ENCODE data around the gene SOHLH1.
"Not testable (repeated sequence)": the region's sequence is repeated elsewhere in the genome, so short reads cannot be mapped to it uniquely, and the experiment has no call there.

Gene SOHLH1

DNA sequence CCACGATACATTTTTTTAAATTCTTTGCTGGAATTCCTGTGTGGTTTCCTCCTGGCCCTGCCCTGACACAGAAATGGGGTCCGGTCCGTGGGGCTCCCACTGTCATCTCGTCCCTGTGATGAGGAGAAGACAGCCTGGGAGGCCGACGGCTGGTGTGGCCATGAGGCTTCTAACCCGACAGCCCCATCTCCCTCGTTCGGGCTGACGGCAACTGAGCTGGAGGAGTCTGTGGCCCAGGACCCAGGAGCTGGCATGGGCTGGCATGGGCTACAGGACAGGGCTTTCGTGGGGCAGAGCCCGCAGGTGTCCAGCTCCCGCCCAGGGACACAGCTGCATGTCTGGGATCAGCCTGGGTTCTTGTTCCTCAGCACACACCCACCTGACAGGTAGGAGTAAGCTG, 22.4 kb downstream of the SOHLH1 start:
- no peak for DNase-seq

DNA sequence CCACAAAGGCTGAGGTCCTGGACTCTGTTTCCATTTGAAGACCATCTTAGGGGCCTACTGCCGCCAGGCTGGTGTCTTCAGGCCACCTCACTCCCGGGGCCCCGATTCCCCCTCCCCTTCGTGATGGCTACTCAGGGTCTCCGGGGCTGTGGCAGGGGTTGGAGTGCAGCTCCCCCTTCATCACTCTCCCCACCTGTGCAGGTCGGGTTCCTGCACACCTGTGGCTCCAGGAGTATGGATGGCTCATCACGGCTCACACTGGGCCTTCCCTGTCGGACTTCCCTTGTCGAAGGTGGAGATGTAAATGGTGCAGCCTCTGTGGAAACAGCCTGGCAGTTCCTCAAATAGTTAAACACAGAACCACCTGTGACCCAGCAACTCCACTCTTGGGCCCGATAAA, 24.3 kb downstream of the SOHLH1 start:
- DNase-seq: no peak

DNA sequence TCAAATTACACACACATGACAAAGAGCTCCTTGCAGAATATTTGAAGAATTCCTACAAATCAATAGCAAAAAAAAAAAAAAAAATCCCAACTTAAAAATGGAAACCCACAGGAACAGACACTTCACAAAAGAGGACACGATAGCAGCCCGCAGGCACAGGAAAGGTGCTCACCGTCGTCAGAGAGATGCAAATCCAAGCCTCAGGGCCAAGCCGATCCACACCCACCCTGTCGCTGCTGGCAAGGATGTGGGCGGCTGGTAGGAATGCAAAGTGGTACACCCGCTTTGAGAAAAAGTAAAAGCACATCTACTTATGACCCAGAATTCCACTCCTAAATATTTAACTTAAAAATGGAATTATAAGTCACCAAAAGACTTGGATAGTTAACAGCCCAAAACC, 25.3 kb downstream of the SOHLH1 start:
- DNase-seq: no peak

DNA sequence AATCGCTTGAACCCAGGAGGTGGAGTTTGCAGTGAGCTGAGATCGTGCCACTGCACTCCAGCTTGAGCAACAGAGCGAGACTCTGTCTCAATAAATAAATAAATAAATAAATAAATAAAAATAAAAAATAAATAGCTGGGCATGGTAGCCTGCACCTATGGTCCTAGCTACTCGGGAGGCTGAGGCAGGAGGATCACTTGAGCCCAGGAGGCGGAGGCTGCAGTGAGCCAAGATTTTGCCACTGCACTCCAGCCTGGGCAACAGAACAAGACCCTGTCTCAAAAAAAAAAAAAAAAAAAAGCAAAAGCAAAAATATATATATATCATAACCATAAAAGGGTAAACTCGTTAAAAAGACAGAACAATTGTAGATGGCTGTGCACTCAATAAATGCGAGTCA, 26.5 kb downstream of the SOHLH1 start:
- DNase-seq: not testable (repeated sequence)

DNA sequence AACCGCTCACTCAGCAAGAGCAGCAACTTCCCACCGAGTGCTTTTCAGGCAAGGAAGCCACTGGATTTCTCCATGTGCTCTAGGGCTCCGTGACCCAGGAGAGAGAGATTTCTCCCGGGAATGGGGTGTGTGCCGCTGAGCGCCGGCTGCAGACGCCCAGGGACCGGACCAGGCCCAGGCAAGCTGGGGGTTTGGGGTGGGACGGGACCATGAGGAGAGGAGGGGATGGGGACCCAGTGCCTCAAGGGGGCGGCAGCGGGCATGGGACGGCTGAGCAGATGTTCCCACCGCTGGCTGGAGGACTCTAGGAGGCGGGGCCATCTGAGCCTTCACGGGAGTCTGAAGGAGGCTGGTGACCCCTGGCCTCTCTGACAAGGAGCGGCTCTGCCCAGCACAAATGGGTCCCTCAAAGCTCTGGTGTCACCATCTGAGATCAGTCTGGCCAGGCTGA, 27.7 kb downstream of the SOHLH1 start:
- DNase-seq: no peak

DNA sequence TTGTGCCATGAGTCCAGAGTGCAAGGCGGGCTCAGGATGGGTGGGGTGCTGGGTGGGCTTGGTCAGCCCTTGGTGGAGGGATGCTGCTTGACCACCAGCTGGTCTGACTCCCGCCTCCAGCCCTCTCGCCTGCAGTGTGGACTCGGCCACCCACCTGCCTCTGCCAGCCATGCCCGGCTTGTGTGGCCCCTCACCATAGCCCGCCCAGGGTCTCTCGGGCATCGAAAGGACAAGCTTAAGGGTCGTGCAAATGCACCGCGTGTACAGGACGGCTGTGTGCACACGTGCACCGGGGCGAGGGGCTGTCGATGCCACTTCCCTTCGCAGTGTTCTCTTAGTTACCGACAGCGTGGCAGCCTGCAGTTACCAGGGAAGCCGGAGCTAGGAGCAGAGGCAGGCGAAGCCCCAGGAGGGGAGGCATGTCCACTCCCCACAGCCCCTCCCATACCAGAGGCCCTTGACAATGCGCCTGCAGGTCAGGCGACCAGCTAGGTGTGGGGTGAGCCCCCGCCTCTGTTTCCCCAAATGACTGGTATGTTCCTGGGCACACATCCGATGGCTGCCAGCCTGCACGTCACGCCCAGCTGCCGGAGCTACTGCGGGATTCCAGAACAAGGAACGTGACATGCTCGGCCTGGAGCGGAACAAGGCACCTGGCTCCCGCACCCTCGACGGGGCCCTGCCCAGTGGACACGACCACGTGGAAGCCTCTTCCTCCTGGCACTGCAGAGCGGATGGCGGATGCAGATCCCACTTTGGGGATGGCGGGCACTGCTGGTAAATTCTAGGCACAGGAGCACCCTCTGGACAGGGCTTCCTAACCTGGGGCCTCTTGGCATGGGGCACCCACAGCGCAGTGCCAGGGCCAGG, 28.3 kb downstream of the SOHLH1 start:
- DNase-seq: no peak

DNA sequence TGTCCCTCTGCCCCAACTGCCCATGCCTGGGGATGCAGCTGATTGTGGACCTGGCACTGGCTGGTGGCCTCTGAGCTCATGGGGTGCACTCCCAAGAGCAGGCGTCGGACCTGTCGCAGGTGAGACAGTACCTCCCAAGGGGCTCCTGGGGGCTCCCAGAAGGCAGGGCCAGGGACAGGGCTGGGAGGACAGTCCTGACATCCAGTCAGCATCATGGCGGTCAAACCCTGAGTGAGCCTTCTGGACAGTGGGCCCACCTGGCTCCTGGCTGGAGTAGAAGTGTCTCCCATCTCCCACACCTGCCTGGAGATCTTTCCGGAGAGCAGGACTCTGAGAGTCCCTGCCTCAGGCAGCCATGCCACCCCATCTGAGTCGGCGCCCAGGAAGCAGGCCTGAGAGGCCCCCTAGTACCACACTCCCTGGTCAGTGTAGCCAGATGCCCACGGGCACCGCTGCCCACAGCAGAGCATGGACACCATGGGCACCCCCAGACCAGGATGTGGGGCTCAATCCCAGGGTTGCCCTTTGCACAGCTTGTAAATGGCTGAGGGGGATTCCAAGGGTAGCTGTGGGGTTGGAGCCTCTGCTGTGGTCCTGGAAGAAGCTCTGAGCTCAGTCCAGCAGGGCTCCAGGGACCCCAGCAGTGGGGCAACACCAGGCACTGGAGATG, 29.5 kb downstream of the SOHLH1 start:
- DNase-seq: no peak

DNA sequence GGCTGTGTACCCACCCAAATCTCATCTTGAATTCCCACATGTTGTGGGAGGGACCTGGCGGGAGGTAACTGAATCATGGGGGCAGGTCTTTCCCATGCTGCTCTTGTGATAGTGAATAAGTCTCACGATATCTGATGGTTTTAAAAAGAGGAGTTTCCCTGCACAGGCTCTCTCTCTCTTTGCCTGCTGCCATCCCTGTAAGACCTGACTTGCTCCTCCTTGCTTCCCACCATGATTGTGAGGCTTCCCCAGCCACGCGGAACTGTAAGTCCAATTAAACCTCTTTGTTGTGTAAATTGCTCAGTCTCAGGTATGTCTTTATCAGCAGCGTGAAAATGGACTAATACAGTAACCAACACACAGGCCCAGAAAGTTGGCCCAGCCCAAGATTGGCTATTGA, 30.3 kb downstream of the SOHLH1 start:
- not testable (repeated sequence) for DNase-seq

DNA sequence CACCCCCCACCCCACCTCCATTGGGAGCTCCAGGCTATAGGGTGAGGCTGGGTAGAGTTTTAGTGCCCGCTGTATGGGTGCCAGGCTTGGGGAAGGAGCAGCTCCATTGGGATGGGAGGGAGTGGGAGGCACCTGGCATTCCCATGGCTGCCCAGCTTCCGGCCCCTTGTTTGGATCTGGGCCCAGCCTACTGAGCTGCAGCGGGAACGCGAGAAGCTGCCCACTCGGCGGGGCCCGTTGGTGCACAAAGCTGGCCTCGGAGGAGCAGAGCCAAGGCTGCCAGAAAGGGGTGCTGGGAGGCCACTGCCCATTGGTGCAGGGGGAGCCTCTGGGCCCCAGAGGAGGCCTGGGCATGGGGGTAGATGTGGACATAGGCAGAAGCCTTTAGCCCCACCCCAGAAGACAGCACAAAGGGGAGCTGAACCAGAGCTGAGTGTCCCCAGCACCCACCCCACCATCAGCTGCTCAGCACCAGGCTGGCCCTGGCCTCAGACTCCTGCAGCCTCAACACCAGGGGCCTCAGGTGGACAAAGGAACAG, 31.7 kb downstream of the SOHLH1 start:
- DNase-seq: no peak

DNA sequence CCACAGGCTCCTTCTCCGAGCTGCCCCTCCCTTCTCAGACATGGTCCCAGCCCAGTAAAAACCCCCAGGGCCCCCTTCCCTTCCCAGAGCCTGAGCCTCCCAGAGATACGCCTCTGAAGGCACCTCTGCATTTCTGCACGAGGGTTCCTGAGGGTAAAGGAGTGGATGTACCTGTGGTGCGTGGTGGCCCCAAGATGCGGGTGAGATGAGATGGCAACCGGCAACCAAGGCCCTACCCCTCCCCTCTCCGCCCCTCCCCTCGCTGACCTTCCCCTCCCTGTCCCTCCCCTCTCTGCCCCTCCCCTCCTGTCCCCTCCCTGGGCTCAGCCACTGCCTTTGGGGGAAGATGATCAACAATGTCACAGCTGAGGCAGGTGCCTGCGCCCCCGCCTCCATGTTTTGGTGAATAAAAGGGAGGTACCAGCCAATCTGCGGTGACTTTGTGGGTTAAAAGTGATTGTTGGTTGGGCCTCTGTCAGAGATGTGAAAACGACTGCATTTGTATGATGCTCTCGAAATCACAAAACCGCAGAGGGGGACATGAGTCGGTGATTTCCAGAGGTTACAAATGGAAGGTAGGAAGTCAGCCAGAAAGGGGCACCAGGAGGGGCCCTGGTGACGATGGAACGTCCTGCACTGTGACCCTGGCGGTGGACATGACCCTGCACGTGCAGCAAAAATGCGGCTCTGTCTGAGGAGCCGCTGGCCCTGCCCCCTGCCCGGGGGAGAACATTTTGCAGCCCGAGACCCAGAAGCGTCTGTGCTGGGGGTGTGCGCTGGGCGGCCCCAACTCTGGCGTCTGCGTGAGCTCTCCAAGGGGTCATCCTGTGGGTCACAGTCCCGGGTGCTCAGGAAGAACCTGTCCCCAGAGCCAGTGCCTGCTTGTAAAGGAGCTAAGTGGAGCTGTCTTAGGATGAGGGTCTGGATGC, 32.5 kb downstream of the SOHLH1 start:
- DNase-seq: no peak

DNA sequence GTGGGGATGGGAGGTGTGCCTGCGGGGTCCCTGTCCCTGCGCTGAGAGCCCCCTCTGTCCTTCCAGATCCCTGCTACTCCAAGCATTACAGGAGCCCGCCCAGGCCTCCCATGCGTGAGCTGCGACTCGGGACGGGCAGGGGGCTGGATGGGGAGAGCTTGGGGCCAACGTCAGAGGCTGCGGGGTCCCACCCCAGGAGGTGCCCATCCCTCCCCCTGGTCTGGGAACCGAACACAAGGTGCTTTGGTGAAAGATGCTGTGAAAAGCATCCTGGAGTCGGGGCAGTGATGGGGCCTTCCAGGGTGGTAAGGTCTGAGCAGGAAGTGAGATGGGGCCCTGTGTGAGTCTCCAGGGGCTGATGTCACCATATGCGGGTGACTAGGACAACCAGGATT, 33.5 kb downstream of the SOHLH1 start:
- DNase-seq: no peak

DNA sequence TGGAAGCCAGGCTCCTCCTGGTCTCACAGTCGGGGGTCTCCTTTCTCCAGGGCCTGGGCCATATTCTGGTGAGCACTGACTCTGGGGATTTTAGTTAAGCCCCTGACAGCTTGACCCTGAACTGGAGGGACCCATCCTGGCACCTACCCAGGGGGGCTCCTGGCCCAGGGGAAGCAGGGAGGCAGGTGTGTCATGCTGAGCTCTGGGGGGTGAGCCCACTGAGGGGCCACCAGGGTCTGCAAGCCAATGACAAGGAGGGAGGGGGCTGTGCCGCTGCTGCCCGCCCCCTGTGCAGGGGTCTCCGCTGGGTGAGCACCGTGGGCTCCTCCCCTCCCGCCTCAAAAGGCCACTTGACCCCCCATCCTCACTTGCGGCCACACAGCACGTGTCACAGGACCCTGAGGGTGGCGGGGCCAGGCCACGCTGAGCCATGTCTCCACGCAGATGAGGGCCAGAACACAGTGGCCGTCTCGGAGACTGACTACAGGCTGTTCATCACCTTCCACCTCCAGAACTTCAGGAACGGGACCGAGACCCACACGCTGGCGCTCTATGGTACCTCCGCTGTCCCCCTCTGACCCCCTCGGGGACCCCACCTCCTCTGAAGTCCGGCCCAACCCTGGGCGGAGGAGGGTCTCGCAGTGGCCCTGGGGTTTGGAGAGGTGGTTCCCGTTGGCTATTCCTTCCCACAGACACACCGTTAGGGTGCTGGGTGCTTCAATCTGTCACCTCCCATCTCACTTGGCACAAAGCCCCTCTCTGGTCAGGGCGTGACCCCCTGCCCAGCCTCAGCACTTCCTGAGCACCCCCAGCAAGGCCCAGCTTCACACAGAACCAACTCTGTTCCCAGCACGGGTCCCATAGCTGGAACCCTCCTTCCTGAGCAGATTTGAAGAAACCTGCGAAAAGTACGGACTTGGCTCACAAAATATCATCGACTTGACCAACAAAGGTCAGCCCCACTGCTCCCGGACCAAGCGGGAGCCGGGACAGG, 34.2 kb downstream of the SOHLH1 start:
- DNase-seq: no peak

DNA sequence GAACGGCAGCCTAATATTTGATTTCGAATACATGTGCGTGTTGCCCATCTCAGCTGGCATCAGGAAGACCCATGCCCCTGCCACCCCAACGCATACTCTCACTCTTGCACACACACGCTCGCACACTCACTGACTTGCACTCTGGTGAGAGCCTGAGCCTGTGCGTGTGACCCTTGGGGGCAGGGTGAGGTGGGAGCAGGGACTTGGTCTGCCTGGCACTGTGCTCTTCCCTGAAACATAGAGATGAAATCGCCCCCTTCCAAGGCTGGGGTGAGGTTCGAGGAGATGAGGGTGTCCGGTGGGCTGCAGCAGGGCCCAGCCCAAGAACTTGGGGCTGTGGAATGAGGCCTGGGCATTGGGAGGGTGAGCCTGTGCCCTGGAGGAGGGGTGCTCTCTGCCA, 35.0 kb downstream of the SOHLH1 start:
- DNase-seq: no peak

DNA sequence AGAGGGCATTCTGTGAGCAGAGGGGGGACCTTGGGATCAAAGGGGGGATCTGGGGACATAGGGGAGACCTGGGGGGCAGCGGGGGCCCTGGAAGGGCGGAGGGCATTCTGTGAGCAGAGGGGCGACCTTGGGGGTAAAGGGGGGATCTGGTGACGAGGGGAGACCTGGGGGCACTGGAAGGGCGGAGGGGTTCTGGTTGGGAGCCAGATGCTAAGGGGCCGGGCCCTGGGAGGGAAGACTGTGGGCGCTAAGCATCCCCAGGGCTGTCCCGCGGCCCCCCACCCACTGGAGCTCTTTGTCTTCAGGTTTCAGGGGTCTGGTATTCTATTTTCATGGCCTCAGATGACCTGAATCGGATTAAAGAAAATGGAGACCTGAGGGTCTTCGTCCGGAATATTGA, 35.4 kb downstream of the SOHLH1 start:
- no peak for DNase-seq

DNA sequence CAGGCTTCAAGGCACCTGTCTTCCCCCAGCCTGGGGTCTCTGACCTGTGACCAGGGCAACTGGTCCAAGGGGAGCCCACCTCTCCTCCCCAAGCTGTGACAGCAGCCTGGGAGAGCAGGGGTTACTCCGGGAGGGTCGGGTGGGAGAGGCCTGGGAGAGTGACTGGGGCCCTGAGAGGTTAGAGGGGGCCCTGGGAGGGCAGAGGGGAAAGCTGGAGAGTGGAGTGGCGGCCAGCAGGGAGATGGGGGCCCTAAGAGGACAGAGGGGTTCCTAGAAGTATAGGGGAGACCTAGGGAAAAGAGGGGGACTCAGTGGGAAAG, 35.9 kb downstream of the SOHLH1 start:
- no peak for DNase-seq

DNA sequence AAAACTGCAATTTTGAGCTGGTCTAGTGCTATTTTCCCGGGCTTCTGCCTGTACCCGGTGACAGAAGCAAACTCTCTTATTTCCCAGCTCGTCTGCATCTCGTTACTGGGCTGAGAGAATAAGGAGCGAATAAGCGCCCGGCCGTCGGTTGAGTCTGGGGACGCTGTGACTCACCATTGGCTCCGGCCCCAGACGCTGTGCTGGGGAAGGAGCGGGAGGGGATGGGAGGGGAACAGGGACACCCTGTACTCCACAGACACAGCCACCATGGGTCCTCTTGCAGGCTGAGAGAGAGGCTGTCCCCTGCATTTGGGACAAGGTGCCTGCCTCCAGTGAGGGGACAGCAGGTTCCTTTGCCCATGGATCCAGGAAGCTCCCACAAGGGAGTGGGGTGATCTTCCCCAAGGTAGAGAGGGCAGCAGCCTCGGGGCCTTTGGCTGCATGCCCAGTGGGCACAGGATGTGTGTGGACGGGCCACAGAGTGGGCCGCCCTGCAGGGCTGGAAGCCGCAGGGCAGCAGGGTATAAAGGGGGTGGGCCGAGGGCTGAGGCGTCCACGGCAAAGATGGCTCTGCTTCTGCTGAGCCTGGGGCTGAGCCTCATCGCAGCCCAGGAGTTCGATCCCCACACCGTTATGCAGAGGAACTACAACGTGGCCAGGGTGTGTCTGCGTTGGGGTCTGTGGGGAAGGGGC, 36.4 kb downstream of the SOHLH1 start, which contains the start of gene LCN9:
TSS of gene LCN9 (plus strand) at position 552 of the 693 bp plus-strand sequence. CDS start at position 565, 13 bp downstream.
- no peak for DNase-seq

DNA sequence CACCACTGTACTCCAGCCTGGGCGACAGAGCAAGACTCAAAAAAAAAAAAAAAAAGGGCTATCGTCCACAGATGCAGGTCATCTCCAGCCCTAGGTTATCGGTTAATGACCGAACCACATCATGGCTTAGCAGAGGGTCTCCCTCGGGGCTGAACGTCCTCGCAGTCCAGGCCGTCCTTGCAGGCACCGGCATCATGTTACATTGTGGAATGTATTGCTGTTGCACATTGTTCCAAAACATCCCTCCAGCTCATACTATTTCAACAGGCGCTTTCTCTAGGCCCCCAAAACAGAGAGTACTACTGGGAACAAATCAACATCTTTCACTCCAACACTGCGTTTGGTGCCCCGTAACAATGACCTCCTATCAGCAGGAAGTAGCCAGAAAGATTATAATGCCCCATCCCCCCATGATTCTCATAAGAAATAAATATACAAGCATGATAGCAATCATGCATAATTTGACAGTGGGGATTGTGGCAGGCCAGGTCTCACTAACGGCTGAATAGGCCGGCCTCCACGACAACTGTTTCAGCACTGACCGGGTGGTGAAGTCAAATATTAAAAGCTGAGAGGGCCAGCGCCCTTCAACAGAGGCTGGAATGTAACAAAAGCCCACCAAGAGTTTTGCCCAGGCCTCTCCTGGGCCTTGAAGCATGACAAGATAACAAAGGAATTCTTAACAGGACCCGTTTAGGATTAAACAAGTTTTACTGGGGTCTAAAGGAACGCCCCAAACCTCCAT, 37.3 kb downstream of the SOHLH1 start:
- no peak for DNase-seq

DNA sequence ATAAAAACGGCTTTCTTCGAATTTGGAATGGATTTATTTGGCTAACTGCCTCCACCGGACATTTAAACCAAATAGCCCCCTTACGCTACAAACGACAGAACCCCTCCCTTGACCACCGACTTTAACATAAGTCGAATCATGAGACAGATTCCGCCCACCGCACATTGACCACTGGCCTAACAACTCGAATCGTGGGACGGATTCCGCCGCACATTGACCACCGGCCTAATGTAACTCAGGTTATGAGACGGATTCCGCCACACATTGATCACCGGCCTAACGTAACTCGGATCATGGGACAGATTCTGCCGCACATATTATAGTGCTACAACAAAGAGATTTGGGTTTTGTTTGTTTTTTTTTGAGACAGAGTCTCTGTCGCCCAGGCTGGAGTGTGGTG, 38.9 kb downstream of the SOHLH1 start:
- DNase-seq: no peak

DNA sequence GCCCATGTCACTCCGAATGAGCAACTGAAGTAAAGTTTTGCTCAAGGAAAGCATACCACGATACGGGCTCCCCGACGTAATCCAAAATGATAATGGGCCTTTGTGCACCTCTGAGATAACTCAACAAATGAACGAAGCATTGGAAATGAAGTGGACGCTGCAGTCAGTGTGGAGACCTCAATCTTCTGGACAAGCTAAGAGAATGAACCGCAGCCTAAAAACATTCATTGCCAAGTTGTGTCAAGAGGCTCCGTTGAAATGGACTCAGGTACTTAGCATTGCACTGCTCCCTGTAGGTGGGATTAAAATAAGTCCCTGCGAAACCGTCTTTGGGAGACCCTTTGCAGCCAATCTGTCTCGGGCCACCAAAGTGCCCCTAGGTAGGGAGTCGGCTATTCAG, 40.0 kb downstream of the SOHLH1 start:
- DNase-seq: no peak

DNA sequence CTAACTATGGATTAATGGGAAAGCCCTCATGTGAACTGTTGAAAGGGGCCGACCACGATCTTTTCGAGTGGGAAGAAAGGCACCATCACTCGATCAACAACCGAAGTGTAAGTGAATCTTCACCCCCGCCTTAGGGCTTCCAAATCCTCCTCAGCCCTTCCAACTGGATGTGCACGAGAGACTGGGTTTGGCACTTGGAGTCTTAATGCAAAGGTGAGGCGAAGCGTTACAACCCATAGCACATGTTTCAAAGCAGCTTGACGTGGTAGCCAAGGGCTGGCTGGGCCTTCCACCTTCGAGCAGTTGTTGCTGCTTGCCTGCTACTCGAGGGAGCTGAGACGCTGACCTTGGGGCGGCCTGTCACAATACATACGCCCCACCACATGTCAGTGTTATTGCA, 41.9 kb downstream of the SOHLH1 start:
- no peak for DNase-seq
